Measurements from ENCODE around the gene TSC22D3.

DNA sequence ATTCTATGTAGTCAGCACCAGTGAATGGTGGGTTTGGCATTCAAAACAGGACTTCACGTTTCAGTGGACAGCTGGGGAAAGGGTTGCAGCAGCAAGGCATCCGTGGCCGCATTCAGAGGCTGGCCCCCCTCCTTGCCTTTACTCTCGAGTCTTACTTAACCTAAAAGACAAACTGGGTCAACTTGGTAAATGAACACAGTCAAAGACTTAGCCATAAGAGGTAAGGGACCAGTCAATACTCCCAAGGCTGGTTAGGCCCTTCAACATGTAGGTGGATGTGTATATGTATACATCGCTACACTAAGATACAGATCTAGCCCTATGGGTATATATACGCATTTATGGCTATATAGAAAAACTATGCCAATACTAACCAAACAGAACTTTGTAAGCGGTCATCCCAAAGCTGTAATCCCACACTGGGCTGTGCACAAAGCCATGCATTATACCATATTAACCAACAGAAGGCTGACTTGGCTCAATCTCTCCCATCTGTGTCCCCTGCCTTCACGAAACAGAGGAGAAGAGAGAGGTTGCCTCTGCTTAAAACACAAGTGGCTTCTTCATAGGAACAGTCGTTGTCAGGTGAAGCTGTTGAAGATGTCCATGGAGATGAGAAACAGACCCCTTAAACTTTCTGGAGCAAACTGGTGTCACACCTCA, 61.9 kb downstream of the TSC22D3 start:
- TF ChIP-seq, protein P1, sequence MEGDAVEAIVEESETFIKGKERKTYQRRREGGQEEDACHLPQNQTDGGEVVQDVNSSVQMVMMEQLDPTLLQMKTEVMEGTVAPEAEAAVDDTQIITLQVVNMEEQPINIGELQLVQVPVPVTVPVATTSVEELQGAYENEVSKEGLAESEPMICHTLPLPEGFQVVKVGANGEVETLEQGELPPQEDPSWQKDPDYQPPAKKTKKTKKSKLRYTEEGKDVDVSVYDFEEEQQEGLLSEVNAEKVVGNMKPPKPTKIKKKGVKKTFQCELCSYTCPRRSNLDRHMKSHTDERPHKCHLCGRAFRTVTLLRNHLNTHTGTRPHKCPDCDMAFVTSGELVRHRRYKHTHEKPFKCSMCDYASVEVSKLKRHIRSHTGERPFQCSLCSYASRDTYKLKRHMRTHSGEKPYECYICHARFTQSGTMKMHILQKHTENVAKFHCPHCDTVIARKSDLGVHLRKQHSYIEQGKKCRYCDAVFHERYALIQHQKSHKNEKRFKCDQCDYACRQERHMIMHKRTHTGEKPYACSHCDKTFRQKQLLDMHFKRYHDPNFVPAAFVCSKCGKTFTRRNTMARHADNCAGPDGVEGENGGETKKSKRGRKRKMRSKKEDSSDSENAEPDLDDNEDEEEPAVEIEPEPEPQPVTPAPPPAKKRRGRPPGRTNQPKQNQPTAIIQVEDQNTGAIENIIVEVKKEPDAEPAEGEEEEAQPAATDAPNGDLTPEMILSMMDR (IDR thresholded peaks at IDR 0.05): no peak
- no peak for TF ChIP-seq POLR2A (IDR thresholded peaks at IDR 0.05)
